Ascending aorta (tissue), 2 donors: Measurements from ENCODE around the gene TPX2. TPM values are rescaled to one million over a fixed set of nuclear protein-coding genes. Genes with fewer than 3 reads are reported as not detected.

Experiments used
- DNase-seq, 2 donors: peaks; one replicate each; pipeline ENCODE4 v3.0.0-alpha.2; 2019; ENCODE audit warnings: low spot score in 2 of 2
- H3K27ac ChIP-seq, 2 donors: fragments of 200-600 bp; sonication (generic); one replicate each; pipeline ENCODE4 v1.5.1; 2016 to 2017; ENCODE audit warnings: mild to moderate bottlenecking in 1 of 2
- H3K27me3 ChIP-seq: fragments of 200-600 bp; sonication (generic); one replicate; pipeline ENCODE4 v1.5.1; 2017
- H3K36me3 ChIP-seq, 2 donors: fragments of 200-600 bp; sonication (generic); one replicate each; pipeline ENCODE4 v1.5.1; 2016
- H3K4me1 ChIP-seq, 2 donors: fragments of 200-600 bp; sonication (generic); one replicate each; pipeline ENCODE4 v1.5.1; 2016 to 2017; ENCODE audit warnings: mild to moderate bottlenecking in 1 of 2
- H3K4me3 ChIP-seq, 2 donors: fragments of 200-600 bp; sonication (generic); one replicate each; pipeline ENCODE4 v1.5.1; 2016 to 2017; ENCODE audit warnings: mild to moderate bottlenecking in 1 of 2
- H3K9me3 ChIP-seq, 2 donors: fragments of 200-600 bp; sonication (generic); one replicate each; pipeline ENCODE4 v1.5.1; 2016
- CTCF ChIP-seq, 3 experiments: fragments of 200-600 bp in 2 of 3; fragments of 450-650 bp in 1 of 3; sonication (generic) in 2 of 3; IDR thresholded peaks; one replicate each; pipeline ENCODE4 v1.5.1; 2016 to 2019; ENCODE audit warnings: antibody characterized with exemption in 3 of 3, mild to moderate bottlenecking in 1 of 3, moderate library complexity in 1 of 3
- intact Hi-C: fragments of 100-400 bp; cut with DNase I; formaldehyde crosslinking; loops from one replicate; pipeline ENCODE4 v1.15.1; 2023
- total RNA-seq: library from RNA; depleted of rRNA; stranded (reverse); fragments of >200 nt; gene quantifications from one replicate; pipeline ENCODE4 v1.1.0, GENCODE V29; 2016

TPX2 gene
- total RNA-seq, 1 donor from 2014 or later, result not detected

GRCh38 chr20:31707994-31708735 is 30.9 kb upstream of the TPX2 start:
- Histone ChIP-seq H3K4me3 (no peak overlapping the region), H3K27me3 (no peaks in the 10 kb centered on the region), H3K4me1 (peaks cover 34 to 71% of the 10 kb centered on the region in 2 donors), H3K9me3 (no peaks in the 10 kb centered on the region), H3K27ac (peak overlapping the region; percentile 95 to 98), H3K36me3 (peaks cover 18 to 30% of the 10 kb centered on the region in 2 donors)
- DNase-seq, result no peak
- intact Hi-C loops, result no loop called here
- TF ChIP-seq CTCF (IDR thresholded peaks at IDR 0.05), result no peak

- H3K4me1 ChIP-seq, result peaks cover 34 to 76% of the 10 kb centered on the region in 2 donors
- DNase-seq, result no peak
- TF ChIP-seq CTCF (IDR thresholded peaks at IDR 0.05), result no peak
- H3K36me3 ChIP-seq, result peaks cover 18 to 33% of the 10 kb centered on the region in 2 donors
- intact Hi-C loops, result no loop called here
- H3K27ac ChIP-seq, result peak overlapping the region; percentile 95 to 98
- no peak overlapping the region for H3K4me3 ChIP-seq
- no peaks in the 10 kb centered on the region for H3K9me3 ChIP-seq
- H3K27me3 ChIP-seq, result no peaks in the 10 kb centered on the region
Measured at GRCh38 chr20:31708736-31709534, 30.2 kb upstream of the TPX2 start.

- H3K27ac ChIP-seq, result peak overlapping the region; percentile 95 to 98
- no peak for TF ChIP-seq CTCF (IDR thresholded peaks at IDR 0.05)
- H3K4me1 ChIP-seq, result peaks cover 34 to 76% of the 10 kb centered on the region in 2 donors
- no peak overlapping the region for H3K4me3 ChIP-seq
- intact Hi-C loops, result no loop called here
- H3K36me3 ChIP-seq, result peaks cover 18 to 42% of the 10 kb centered on the region in 2 donors
- no peaks in the 10 kb centered on the region for H3K9me3 ChIP-seq
- no peaks in the 10 kb centered on the region for H3K27me3 ChIP-seq
- no peak for DNase-seq
Measured at GRCh38 chr20:31709939-31710338, 29.2 kb upstream of the TPX2 start.

GRCh38 chr20:31710423-31711108 is 28.5 kb upstream of the TPX2 start:
- Histone ChIP-seq H3K4me1 (peaks cover 29 to 78% of the 10 kb centered on the region in 2 donors), H3K4me3 (peak overlapping the region in 1 of 2 donors; percentile 53), H3K27ac (peak overlapping the region; percentile 95 to 98), H3K9me3 (no peaks in the 10 kb centered on the region), H3K36me3 (peaks cover 14 to 42% of the 10 kb centered on the region in 2 donors), H3K27me3 (no peaks in the 10 kb centered on the region)
- peak in 1 of 2 donors; percentile 84 for DNase-seq
- TF ChIP-seq CTCF (IDR thresholded peaks at IDR 0.05), result no peak
- intact Hi-C loops, result no loop called here
